ENCODE results near the gene TBRG1. TPM values are rescaled to one million over a fixed set of nuclear protein-coding genes. Genes with fewer than 3 reads are reported as not detected.

Gene TBRG1
- total and polyA plus RNA-seq, 2 of the 4 experiments (the other 2 are of a cell fraction), result 13.3 to 23.2 TPM

- no peak overlapping the region for H4K5ac ChIP-seq (ENCODE audit: low read depth, low read length)
- H3K56ac ChIP-seq (ENCODE audit: extremely low read depth, insufficient read depth, low read length), result no peak overlapping the region
- H2BK5ac ChIP-seq (ENCODE audit: low read depth, low read length, poor library complexity, severe bottlenecking), result no peak overlapping the region
- no peak overlapping the region for H4K8ac ChIP-seq (ENCODE audit: low read depth in 2 of 2, low read length in 2 of 2)
- no peak overlapping the region for H3K4ac ChIP-seq (ENCODE audit: low read depth, low read length)
- H2AFZ ChIP-seq (replicated peaks; ENCODE audit: low read length, poor library complexity), result no peak overlapping the region
- ChIA-PET POLR2A (ENCODE audit: unreplicated experiment) (no interaction called here), CTCF (interaction anchor here (0.5 to 0.6 kb wide), 2 partner anchors 103 to 111 kb away, joined by 3 read pairs; no protein-coding TSS in a partner anchor)
- dilution Hi-C loops (cut with HindIII; ENCODE audit: low sequenced_read_pairs, unreplicated experiment) (no loop called here), intact Hi-C loops (cut with micrococcal nuclease) (no loop called here), in situ Hi-C loops (cut with MboI; ENCODE audit: low sequenced_read_pairs) (loop anchor here (25.0 kb wide), 1 partner anchor 520 kb away; no protein-coding TSS in a partner anchor)
- H2AK5ac ChIP-seq (ENCODE audit: low read depth, low read length), result no peak overlapping the region
- no peak overlapping the region for H2BK20ac ChIP-seq (ENCODE audit: low read depth, low read length)
- no peak overlapping the region for H3K4me2 ChIP-seq (ENCODE audit: low read depth, low read length)
- no peaks in the 10 kb centered on the region for H3K79me1 ChIP-seq (ENCODE audit: low read depth in 1 of 2, low read length in 2 of 2)
- no peak overlapping the region for H3K23ac ChIP-seq (ENCODE audit: low read depth, low read length)
- ATAC-seq (ENCODE audit: low read depth) (no peak), DNase-seq (no peak)
- H3K27me3 ChIP-seq (ENCODE audit: control insufficient read depth, insufficient read depth, low read length), result peaks cover 33% of the 10 kb centered on the region
- BruUV-seq (replicated peaks), result no TSS peak
- WGBS, 2 experiments (ENCODE audit: extremely low coverage in 2 of 2, insufficient read length in 1 of 2), result no CpG with 5 or more reads among the region's 2 CpGs
- H3K9ac ChIP-seq (ENCODE audit: low read depth, low read length), result no peak overlapping the region
- no peak overlapping the region for H3K27ac ChIP-seq (ENCODE audit: insufficient read depth, low read length)
- no peak overlapping the region for H3K4me3 ChIP-seq (ENCODE audit: insufficient read depth, low read depth, low read length)
- H3K9me3 ChIP-seq (ENCODE audit: control insufficient read depth, insufficient read depth, low read length), result no peaks in the 10 kb centered on the region
- H2AK9ac ChIP-seq (replicated peaks; ENCODE audit: low read depth, low read length, poor library complexity), result no peak overlapping the region
- H3K36me3 ChIP-seq (ENCODE audit: control insufficient read depth, insufficient read depth, low read length), result no peaks in the 10 kb centered on the region
- H4K91ac ChIP-seq (ENCODE audit: insufficient read depth, low read depth, low read length), result no peak overlapping the region
- no peak overlapping the region for H3K14ac ChIP-seq (replicated peaks; ENCODE audit: low read depth, low read length)
- H3K4me1 ChIP-seq (ENCODE audit: control insufficient read depth, insufficient read depth, low read length), result no peaks in the 10 kb centered on the region
- no peak overlapping the region for H3K18ac ChIP-seq (ENCODE audit: low read depth, low read length)
- H2BK120ac ChIP-seq (ENCODE audit: low read depth, low read length), result no peak overlapping the region
- H2BK15ac ChIP-seq (ENCODE audit: low read depth, low read length), result no peak overlapping the region
- H4K20me1 ChIP-seq (ENCODE audit: insufficient read depth, low read length), result no peaks in the 10 kb centered on the region
- H3K9me1 ChIP-seq (ENCODE audit: insufficient read depth, low read length), result no peaks in the 10 kb centered on the region
- TF ChIP-seq ELK1 (IDR thresholded peaks at IDR 0.05; ENCODE audit: borderline replicate concordance, low read depth, low read length), result no peak
- TF ChIP-seq FOS (IDR thresholded peaks at IDR 0.05; ENCODE audit: low read depth, low read length), result no peak
- no peak for TF ChIP-seq CTCF (conservative IDR thresholded peaks at IDR 0.05; ENCODE audit: low read depth, low read length)
- TF ChIP-seq RAD21 (IDR thresholded peaks at IDR 0.05; ENCODE audit: low read length), result no peak
- TF ChIP-seq CEBPB (IDR thresholded peaks at IDR 0.05; ENCODE audit: low read depth, low read length), result no peak
- no peak for TF ChIP-seq USF2 (IDR thresholded peaks at IDR 0.05; ENCODE audit: low read depth, low read length)
- TF ChIP-seq BHLHE40 (IDR thresholded peaks at IDR 0.05; ENCODE audit: low read depth, low read length), result no peak
- no peak for TF ChIP-seq RFX5 (IDR thresholded peaks at IDR 0.05; ENCODE audit: low read depth, low read length)
- TF ChIP-seq MAZ (IDR thresholded peaks at IDR 0.05; ENCODE audit: borderline replicate concordance, low read depth, low read length), result no peak
- no peak for TF ChIP-seq POLR2A (IDR thresholded peaks at IDR 0.05; ENCODE audit: low read depth, low read length)
- no peak for TF ChIP-seq CHD1 (IDR thresholded peaks at IDR 0.05; ENCODE audit: low read depth, low read length)
- TF ChIP-seq NFE2L2 (IDR thresholded peaks at IDR 0.05; ENCODE audit: low read depth, low read length), result no peak
- TF ChIP-seq MXI1 (IDR thresholded peaks at IDR 0.05; ENCODE audit: borderline replicate concordance, low read depth, low read length), result no peak
- no peak for TF ChIP-seq SMC3 (IDR thresholded peaks at IDR 0.05; ENCODE audit: low read depth, low read length)
- no peak for TF ChIP-seq RCOR1 (IDR thresholded peaks at IDR 0.05; ENCODE audit: insufficient replicate concordance, low read length)
Observed at GRCh38 chr11:124582565-124582964, 40.1 kb upstream of the TBRG1 start.
